HS-27A (cell line): ENCODE data around the gene CIC.

Experiments used
- DNase-seq: peaks from one replicate; pipeline ENCODE4 v3.0.0-alpha.2; 2012; ENCODE audit warnings: low read depth, missing footprints

Gene CIC

DNA sequence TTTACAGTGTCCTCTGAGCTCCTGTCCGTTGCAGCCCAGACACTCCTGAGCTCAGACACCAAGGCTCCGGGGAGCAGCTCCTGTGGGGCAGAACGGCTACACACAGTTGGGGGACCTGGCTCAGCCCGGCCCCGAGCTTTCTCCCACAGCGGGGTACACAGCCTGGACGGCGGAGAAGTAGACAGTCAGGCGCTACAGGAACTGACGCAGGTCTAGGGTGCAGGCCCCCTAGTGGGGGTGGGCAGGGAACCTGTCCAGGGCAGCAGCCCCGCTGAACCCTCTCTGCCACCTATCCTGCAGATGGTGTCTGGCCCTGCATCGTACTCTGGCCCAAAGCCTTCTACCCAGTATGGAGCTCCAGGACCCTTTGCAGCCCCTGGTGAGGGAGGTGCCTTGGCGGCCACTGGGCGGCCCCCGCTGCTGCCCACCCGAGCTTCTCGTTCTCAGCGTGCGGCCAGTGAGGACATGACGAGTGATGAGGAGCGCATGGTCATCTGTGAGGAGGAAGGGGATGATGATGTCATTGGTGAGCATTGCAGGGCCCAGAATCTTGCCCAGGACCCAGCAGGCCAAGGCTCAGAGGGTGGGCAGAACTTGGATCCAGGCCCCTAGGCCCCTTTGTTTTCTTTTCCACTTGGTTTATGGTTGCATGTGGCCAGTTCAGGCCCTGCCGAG lies 20.0 kb downstream of the CIC start:
- no peak for DNase-seq

DNA sequence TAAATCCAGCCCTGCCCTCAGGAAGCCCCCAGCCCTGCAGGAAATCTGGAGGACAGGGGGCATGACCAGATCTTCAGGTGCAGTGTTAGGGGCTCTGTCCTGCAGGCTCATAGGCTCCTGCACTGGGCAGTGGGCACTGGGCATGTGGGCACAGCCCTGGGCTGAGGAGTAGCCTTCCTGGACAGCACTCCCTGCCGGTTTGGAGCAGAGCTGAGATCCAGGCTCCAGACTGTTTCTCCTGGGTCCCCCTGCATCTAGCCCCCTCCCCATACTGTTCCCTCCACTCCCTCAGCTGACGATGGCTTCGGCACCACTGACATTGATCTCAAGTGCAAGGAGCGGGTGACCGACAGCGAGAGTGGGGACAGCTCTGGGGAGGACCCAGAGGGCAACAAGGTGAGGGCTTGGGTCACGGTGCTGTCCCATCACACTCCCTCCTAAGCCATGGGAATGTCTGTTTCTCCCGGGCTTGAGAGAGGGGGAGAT lies 20.5 kb downstream of the CIC start:
- no peak for DNase-seq

DNA sequence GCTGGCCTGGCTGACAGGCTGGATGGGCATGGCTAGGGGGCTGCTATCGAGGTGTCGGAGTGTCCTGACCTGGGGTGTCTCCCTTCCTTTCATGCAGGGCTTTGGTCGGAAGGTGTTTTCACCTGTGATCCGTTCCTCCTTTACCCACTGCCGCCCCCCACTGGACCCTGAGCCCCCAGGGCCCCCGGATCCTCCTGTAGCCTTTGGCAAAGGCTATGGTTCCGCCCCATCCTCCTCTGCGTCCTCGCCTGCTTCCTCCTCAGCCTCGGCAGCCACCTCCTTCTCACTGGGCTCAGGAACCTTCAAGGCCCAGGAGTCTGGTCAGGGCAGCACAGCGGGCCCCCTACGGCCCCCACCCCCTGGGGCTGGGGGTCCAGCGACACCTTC lies 21.1 kb downstream of the CIC start:
- DNase-seq = no peak

DNA sequence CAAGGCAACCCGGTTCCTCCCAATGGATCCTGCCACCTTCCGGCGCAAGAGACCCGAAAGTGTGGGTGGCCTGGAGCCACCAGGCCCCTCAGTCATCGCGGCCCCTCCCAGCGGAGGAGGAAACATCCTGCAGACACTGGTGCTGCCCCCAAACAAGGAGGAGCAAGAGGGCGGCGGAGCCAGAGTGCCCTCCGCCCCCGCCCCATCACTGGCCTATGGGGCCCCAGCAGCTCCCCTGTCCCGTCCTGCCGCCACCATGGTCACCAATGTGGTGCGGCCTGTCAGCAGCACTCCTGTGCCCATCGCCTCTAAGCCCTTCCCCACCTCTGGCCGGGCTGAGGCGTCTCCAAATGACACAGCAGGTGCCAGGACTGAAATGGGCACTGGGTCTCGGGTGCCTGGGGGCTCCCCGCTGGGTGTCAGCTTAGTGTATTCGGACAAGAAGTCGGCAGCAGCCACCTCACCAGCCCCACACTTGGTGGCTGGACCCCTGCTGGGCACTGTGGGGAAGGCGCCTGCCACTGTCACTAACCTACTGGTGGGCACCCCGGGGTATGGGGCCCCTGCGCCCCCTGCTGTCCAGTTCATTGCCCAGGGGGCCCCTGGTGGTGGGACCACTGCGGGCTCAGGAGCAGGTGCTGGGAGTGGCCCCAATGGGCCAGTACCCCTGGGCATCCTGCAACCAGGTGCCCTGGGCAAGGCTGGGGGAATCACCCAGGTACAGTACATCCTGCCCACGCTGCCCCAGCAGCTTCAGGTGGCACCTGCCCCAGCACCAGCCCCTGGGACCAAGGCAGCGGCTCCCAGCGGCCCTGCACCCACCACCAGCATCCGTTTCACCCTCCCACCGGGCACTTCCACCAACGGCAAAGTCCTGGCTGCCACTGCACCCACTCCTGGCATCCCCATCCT lies 21.7 kb downstream of the CIC start:
- no peak for DNase-seq

DNA sequence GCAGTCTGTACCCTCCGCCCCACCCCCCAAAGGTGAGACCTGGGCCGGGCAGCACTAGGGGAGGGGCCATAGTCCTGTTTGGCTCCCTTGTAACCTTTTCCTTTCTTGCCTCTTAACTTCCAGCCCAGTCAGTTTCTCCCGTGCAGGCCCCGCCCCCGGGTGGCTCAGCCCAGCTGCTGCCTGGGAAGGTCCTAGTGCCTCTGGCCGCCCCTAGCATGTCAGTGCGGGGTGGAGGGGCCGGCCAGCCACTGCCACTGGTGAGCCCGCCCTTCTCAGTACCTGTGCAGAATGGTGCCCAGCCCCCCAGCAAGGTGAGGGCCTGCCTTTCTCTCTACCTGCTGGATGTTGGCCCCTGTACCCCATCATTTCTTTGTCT lies 22.4 kb downstream of the CIC start:
- no peak for DNase-seq

DNA sequence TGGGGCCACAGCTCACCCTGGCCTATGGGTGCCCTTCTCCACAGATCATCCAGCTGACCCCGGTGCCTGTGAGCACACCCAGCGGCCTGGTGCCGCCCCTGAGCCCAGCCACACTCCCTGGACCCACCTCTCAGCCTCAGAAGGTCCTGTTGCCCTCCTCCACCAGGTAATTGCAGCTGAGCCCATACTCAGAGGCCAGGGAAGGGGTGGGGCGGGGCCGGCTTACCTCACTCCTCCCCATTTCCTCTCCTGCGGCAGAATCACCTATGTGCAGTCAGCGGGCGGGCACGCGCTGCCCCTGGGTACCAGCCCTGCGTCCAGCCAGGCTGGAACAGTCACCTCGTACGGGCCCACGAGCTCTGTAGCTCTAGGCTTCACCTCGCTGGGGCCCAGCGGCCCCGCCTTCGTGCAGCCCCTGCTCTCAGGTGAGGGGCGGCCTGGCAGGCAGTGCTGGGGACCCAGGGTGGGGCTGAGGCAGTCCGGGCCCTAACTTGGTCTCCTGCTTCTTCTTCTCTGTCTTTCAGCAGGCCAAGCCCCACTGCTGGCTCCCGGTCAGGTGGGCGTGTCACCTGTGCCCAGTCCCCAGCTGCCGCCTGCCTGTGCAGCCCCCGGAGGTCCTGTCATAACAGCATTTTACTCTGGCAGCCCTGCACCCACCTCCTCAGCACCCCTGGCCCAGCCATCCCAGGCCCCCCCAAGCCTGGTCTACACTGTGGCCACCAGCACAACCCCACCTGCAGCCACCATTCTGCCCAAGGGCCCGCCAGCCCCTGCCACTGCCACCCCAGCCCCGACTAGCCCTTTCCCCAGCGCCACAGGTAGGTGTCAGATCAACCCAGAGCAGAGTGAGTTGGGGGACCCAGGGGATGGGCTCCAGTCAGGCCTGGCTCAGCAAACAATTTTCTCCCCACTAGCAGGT lies 23.2 kb downstream of the CIC start:
- no peak for DNase-seq

DNA sequence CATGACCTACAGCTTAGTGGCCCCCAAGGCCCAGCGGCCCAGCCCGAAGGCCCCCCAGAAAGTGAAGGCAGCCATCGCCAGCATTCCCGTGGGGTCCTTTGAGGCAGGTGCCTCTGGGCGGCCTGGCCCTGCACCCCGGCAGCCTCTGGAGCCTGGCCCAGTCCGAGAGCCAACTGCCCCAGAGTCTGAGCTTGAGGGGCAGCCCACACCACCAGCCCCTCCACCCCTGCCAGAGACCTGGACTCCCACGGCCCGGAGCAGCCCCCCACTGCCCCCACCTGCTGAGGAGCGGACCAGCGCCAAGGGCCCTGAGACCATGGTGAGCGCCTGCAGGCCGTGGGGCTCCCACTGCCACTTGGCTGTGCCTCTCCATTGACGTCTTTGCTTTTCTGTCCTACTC lies 23.9 kb downstream of the CIC start:
- DNase-seq = no peak

DNA sequence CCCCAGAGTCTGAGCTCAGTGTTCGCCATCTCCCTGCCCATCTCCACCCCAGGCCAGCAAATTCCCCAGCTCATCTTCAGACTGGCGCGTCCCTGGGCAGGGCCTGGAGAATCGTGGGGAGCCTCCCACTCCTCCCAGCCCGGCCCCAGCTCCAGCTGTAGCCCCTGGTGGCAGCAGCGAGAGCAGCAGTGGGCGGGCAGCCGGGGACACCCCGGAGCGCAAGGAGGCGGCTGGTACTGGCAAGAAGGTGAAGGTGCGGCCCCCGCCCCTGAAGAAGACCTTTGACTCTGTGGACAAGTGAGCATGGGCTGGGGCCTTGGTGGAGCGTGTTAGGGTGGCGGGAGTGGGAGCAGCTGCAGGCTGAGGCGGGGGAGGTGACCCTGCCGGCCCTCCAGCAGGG lies 24.5 kb downstream of the CIC start:
- DNase-seq = no peak

DNA sequence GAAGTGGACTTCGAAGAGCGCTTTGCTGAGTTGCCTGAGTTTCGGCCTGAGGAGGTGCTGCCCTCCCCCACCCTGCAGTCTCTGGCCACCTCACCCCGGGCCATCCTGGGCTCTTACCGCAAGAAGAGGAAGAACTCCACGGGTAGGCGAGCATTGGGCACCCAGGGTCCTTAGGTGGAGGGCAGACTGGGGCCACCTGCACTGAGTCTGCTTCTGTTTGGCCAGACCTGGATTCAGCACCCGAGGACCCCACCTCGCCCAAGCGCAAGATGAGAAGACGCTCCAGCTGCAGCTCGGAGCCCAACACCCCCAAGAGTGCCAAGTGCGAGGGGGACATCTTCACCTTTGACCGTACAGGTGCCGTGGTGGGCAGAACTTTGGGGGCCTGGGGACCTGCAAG lies 24.9 kb downstream of the CIC start:
- DNase-seq = no peak

DNA sequence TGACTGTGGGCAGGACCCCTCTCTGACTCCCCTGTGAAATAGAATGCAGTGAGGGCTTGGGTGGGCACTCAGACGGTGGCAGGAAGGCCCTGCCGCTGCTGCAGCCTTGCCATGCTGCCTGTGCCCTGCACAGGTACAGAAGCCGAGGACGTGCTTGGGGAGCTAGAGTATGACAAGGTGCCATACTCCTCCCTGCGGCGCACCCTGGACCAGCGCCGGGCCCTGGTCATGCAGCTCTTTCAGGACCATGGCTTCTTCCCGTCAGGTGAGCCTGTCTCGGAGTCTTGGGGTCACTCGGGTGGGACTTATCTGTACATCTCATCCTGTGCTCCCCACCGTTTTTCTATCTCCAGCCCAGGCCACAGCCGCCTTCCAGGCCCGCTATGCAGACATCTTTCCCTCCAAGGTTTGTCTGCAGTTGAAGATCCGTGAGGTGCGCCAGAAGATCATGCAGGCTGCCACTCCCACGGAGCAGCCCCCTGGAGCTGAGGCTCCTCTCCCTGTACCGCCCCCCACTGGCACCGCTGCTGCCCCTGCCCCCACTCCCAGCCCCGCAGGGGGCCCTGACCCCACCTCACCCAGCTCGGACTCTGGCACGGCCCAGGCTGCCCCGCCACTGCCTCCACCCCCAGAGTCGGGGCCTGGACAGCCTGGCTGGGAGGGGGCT lies 25.6 kb downstream of the CIC start:
- no peak for DNase-seq

DNA sequence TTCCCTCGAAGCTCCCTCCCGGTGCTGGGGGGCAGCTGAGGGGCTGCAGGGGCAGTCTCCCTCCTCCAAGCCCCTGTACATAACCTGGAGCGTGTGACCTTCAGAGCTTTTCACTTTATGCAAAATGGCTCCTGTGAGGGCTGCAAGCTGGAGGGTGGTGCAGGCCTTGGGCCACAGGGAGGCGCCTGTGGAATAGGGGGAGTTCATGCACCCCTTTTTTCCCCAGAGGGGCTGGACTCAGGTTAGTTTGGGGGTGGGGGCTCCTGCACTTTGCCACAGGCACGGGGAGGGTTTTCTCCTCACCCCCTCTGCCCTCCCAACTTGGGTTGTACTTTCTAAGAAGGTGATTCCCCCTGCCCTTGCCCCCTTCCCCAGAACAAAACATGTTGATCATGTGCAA lies 26.3 kb downstream of the CIC start:
- DNase-seq = no peak

DNA sequence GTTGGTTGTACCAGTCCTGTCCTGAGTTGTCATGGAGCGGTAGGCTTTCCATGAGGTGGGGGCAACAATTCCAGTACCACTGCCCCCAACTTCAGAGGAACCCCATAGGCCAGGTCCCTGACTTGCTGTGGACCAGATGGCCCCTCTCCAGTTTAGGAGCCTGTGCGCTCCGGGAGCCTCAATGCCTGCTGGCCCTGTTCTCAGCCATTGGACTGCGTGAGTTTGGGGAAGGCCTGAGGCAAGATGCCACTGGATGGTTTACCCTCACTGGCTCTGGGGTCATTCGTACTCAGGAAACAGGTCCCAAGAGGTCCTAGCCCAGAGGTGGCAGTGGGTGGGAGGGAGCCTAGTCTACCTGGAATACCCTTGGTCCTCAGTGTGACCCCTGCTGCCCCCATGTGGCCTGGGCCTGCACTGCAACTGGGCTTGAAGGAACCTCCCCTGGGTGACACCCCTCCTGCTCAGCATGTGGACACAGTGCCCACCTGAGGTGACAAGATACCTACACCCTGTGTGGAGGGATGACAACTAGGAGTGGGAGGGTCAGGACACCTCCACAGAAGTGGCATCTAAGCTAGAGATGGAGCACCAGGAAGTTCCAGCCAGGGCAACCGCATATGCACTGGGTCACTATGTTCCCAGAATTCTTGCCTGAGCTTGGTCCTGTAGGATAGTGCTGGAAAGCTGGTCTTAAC lies 26.9 kb downstream of the CIC start:
- no peak for DNase-seq

DNA sequence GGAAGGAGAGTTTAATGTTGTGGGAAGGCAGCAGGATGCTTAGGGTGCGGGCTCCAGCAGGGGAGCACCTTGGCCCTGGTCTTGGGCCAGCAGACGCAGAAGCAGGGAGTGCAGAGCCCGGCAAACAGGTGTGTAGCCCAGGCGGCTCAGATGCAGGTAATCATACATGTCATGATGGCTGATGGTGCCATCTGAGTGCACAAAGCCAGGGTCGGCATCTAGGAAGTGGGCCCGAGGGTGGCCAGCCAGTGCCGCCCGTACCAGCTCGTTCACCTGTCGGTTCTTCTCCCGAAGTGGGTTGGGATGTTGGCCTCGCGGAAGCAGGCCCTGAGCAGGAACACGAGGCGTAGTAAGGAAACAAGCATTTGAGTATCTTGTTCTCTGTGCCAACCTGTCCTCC lies 28.0 kb downstream of the CIC start:
- DNase-seq = no peak

DNA sequence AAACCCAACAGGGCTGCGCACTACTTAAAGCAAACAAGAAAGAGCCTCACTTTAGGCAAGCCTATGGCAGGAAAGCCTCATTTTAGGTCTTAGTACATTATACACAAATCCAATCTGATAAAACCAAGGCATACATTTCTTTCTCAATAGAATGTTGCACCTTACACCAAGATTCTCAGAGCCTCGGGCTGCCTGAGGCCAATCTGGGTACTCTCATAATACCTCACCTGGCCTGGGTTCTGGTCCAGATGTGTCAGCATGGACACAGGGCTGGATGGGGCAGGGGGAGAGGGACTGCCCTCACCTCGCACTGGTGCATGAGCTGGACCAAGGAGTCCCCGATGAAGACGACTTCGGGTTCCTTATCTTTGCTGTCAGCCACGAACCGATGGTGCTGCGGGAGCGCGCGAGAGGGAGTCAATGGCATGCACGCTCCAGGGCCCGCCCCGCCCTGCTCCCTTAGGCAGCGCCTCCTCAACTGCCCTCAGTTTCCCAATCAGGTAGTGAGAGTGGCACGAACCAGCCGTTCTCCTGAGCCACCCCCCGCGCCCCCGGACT lies 32.7 kb downstream of the CIC start, which contains the start of gene PRR19:
Gene PRR19 (plus strand): TSS at position 487 of the 558 bp plus-strand sequence. CDS start 7,453 bp downstream, outside the sequence.
- no peak for DNase-seq

DNA sequence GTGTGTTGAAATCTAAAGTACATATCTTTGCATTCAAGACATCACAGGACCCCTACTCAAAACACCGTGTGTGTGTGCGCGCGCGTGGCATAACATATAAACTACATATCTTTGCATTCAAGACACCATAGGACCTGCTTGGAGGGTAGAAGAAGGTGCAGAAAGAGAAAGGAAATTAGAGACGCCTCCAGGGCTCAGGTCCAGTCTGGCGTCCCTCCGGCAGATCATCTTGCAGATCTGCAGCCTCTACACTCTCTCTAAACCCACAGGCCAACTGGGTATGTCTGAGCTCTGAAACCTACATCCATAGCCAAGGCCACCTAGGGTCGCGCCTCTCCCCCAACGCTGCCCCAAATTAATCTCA lies 34.0 kb downstream of the CIC start:
- no peak for DNase-seq

DNA sequence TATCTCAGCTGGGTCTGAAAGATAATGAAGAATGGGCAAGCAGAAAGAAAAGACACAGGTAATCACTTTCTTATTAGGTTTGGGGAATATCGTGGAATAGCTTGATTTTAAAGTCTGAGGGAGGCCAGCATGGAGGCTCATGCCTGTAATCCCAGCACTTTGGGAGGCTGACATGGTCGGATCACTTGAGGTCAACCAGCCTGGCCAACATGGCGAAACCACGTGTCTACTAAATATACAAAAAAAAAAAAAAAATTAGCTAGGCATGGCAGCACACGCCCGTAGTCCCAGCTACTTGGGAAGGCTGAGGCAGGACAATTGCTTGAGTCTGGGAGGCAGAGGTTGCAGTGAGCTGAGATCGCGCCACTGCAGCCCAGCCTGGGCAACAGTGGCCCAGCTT lies 34.8 kb downstream of the CIC start:
- DNase-seq = no peak

DNA sequence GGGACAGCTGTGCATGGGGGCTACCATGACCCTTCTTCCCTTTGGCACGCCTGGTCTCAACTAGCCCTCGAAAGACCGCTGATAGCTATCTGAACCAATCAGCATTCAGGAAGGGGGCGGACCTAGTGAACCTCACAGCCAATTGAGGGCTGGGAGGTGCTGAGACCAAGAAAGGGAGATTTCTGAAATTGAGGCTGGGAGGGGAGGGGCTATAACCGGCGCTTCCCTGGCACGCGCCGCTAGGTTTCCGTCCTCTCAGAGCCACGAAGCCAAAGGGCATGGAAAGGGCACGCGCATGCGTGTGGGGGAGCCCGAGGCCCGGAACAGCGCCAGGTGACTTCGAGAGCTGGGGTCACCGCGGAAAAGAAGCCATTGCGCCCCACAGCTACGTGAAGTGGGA lies 37.6 kb downstream of the CIC start:
- DNase-seq = no peak

DNA sequence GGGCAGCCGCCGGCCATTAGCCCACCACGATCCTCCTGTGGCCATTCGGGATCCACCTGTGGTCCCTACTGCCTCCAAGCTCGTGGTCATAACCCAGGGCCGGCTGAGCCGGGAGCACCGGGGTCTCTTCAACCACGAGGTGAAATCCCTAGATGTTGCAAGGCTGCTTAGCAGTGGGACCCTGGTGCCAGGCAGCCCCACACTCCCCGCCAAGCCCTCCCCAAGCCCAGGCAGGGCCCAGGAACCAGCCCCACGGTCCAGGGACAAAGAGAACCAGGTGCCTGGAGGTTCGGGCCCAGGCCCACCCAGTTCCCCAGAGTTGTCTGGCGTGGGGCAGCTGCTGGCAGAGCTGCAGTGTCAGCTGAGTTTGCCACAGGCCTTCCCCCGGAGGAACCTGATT lies 40.6 kb downstream of the CIC start:
- DNase-seq = no peak

DNA sequence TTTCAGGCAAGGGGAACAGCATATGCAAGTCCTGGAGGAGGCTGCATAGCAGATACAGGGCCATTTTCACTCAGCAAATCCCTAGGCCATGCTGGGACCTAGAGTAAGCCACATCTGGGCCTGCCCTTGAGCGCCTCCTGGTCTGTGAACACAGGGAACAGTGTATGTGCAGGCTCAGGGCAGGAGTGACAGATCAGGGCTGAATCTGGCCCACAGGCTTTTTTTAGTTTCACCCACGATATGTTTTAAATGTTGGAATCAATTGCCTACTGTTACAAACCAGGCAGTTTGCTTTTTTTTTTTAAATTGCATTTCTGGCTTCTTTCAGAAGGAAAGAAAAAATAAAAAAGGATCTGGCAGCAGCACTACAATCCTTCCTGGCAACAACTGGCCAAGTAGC lies 42.6 kb downstream of the CIC start:
- no peak for DNase-seq

DNA sequence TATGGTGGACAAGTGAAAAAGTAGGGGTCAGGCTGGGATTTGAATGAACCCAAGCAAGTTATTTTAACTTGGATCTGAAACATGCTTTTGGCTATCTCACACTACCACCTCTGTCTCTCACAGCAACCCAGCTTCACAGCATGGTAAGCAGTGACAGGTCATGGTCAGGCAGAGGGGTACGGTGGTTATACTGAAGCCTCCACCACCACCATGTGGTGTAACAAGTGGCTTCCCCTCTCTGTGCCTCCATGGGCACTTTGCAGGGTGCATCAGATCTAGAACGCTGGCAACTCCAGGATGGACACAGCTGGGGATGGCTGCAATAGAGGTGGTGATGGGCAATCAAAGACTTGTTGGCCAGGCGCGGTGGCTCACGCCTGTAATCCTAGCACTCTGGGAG lies 43.3 kb downstream of the CIC start:
- no peak for DNase-seq
